ENCODE data around the gene AFAP1L1. TPM values are rescaled to one million over a fixed set of nuclear protein-coding genes. Genes with fewer than 3 reads are reported as not detected.

Gene AFAP1L1
- total and polyA plus RNA-seq, 10 of the 15 experiments (the other 5 are each of a cell fraction or from before 2014, with no cell fraction given): 0.11 TPM; not detected in 9

DNA sequence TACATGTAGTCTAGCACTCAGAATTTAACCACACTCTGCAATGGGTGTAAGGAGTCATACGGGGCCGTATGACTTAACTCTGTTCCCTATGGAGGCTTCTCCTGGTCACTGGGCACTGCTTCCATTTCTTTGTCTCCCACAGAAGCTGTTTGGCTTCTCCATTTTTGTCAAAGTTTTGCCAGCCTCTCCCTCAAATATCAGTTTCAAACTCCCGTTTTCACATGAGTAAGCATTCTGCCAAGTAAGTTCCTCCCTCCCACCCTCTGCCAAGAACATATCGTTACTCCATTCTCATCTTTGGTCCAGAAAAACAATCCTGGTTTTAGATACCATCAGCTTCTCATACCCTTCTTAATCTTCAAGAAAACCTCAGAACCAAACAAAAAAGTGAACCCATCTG, 6.1 kb downstream of the AFAP1L1 start:
- no peak for DNase-seq (ENCODE audit: low read depth, low spot score)
- Histone ChIP-seq H3K79me2 (ENCODE audit: control insufficient read depth, insufficient read depth, low read length) (no peaks in the 10 kb centered on the region), H3K4me1 (ENCODE audit: control insufficient read depth, insufficient read depth, low read length) (no peaks in the 10 kb centered on the region), H3K27me3 (replicated peaks in 1 of 2; ENCODE audit: control insufficient read depth in 2 of 2, insufficient read depth in 2 of 2, low read length in 1 of 2) (peaks cover 5 to 6% of the 10 kb centered on the region in 2 experiments; a peak in 3 of 4 replicates), H3K4me3 (no peak overlapping the region), H3K9ac (ENCODE audit: control insufficient read depth, insufficient read depth, low read length) (no peak overlapping the region), H3K4me2 (ENCODE audit: control insufficient read depth, insufficient read depth) (no peak overlapping the region), H3K27ac (ENCODE audit: control insufficient read depth, insufficient read depth) (no peak overlapping the region), H3K36me3 (ENCODE audit: control insufficient read depth in 2 of 2, insufficient read depth in 2 of 2, low read length in 1 of 2) (no peaks in the 10 kb centered on the region), H2AFZ (ENCODE audit: control insufficient read depth, low read depth, low read length) (no peak overlapping the region), H4K20me1 (ENCODE audit: control insufficient read depth, insufficient read depth) (no peaks in the 10 kb centered on the region), H3K9me3 (replicated peaks; ENCODE audit: control insufficient read depth, insufficient read depth, low read length) (no peaks in the 10 kb centered on the region)
- ChIA-PET SMC1A (ENCODE audit: uncharacterized antibody, unreplicated experiment) (no interaction called here), RAD21 (ENCODE audit: unreplicated experiment) (no interaction called here), POLR2A (no interaction called here), CTCF (interaction anchor here (1.0 kb wide), 1 partner anchor 242 kb away, joined by 3 read pairs; no protein-coding TSS in a partner anchor)
- 25% methylated on average over 4 of the region's 4 CpGs for WGBS (ENCODE audit: insufficient coverage, insufficient replicate concordance, low lambda C conversion rate, missing lambda C conversion rate)
- in situ Hi-C loops (cut with MboI) (no loop called here), intact Hi-C loops (cut with micrococcal nuclease; ENCODE audit: unreplicated experiment) (no loop called here)
- no peak for FAIRE-seq
- no peak for ATAC-seq
- TF ChIP-seq ZSCAN29 (IDR thresholded peaks at IDR 0.05) (no peak), ZNF274 (IDR thresholded peaks at IDR 0.05; ENCODE audit: insufficient read depth, insufficient read length) (no peak), RCOR1 (conservative IDR thresholded peaks at IDR 0.05; ENCODE audit: low read depth, low read length) (no peak), BMI1 (IDR thresholded peaks at IDR 0.05; ENCODE audit: borderline replicate concordance) (no peak), KLF5 (IDR thresholded peaks at IDR 0.05; ENCODE audit: partially characterized antibody) (no peak), MYB (IDR thresholded peaks at IDR 0.05; ENCODE audit: borderline replicate concordance, low read depth, low read length) (no peak), HCFC1 (IDR thresholded peaks at IDR 0.05; ENCODE audit: low read length) (no peak)
- TF ChIP-seq, protein P1, sequence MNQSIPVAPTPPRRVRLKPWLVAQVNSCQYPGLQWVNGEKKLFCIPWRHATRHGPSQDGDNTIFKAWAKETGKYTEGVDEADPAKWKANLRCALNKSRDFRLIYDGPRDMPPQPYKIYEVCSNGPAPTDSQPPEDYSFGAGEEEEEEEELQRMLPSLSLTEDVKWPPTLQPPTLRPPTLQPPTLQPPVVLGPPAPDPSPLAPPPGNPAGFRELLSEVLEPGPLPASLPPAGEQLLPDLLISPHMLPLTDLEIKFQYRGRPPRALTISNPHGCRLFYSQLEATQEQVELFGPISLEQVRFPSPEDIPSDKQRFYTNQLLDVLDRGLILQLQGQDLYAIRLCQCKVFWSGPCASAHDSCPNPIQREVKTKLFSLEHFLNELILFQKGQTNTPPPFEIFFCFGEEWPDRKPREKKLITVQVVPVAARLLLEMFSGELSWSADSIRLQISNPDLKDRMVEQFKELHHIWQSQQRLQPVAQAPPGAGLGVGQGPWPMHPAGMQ (IDR thresholded peaks at IDR 0.05; ENCODE audit: borderline replicate concordance): no peak
- TF ChIP-seq, protein P2, sequence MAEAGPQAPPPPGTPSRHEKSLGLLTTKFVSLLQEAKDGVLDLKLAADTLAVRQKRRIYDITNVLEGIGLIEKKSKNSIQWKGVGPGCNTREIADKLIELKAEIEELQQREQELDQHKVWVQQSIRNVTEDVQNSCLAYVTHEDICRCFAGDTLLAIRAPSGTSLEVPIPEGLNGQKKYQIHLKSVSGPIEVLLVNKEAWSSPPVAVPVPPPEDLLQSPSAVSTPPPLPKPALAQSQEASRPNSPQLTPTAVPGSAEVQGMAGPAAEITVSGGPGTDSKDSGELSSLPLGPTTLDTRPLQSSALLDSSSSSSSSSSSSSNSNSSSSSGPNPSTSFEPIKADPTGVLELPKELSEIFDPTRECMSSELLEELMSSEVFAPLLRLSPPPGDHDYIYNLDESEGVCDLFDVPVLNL (IDR thresholded peaks at IDR 0.05; ENCODE audit: low read depth, low read length): no peak
- BruUV-seq (replicated peaks): no TSS peak

All from GM12878 (cell line).